GM21825 (cell line): ENCODE results near the gene ZCCHC18.

Experiments used
- ATAC-seq: cut with Tn5 transposase; IDR thresholded peaks from one replicate; pipeline ENCODE4 v1.9.1; 2021; ENCODE audit warnings: mild to moderate bottlenecking, moderate library complexity; ENCODE audit not compliant: unreplicated experiment

ZCCHC18 gene

GRCh38 chrX:104130808-104131207 lies 18.5 kb downstream of the ZCCHC18 start:
- no peak for ATAC-seq

- ATAC-seq: no peak
These were observed 22.4 kb downstream of the ZCCHC18 start for GRCh38 chrX:104134583-104135261.

GRCh38 chrX:104135677-104136076 lies 23.4 kb downstream of the ZCCHC18 start:
- no peak for ATAC-seq

- peak; percentile 88 for ATAC-seq
These were observed 24.1 kb downstream of the ZCCHC18 start for GRCh38 chrX:104136241-104137019.

GRCh38 chrX:104137496-104137895 lies 25.2 kb downstream of the ZCCHC18 start:
- no peak for ATAC-seq

GRCh38 chrX:104141087-104141760 lies 28.9 kb downstream of the ZCCHC18 start:
- no peak for ATAC-seq

- ATAC-seq: no peak
These were observed 38.7 kb downstream of the ZCCHC18 start for GRCh38 chrX:104151037-104151436.

- ATAC-seq: peak; percentile 87
These were observed 44.6 kb downstream of the ZCCHC18 start, which contains the start of gene SLC25A53 for GRCh38 chrX:104156630-104157529. TSS of gene SLC25A53 (minus strand) at chrX:104157009. CDS start at chrX:104105257, 51,752 bp downstream.
